HG02642 (cell line): ENCODE data around the gene RAB3IL1.

ENCODE experiments used
- ATAC-seq: cut with Tn5 transposase; IDR thresholded peaks from one replicate; pipeline ENCODE4 v1.9.1; 2021; ENCODE audit warnings: mild to moderate bottlenecking; ENCODE audit not compliant: unreplicated experiment, poor library complexity

Gene RAB3IL1

GRCh38 chr11:61851900-61852295 lies 65.5 kb downstream of the RAB3IL1 start:
- ATAC-seq, result no peak

GRCh38 chr11:61851113-61851899 lies 66.1 kb downstream of the RAB3IL1 start:
- no peak for ATAC-seq

- ATAC-seq, result no peak
Measured at GRCh38 chr11:61850687-61851086, 66.7 kb downstream of the RAB3IL1 start.

- ATAC-seq, result no peak
Measured at GRCh38 chr11:61848631-61849030, 68.7 kb downstream of the RAB3IL1 start.

- ATAC-seq, result no peak
Measured at GRCh38 chr11:61847914-61848581, 69.3 kb downstream of the RAB3IL1 start.
